HepG2 (cell line): Measurements from ENCODE around the gene USP1. TPM values are rescaled to one million over a fixed set of nuclear protein-coding genes. Genes with fewer than 3 reads are reported as not detected.

Experiments used
- CBX5 ChIP-seq: sonication (generic); formaldehyde crosslinking; IDR thresholded peaks from 2 replicates; pipeline ENCODE4 v1.4.0; 2020; ENCODE audit warnings: missing genetic modification reagents, borderline replicate concordance
- DNMT3B ChIP-seq: conservative IDR thresholded peaks from 2 replicates; pipeline ENCODE4 v1.6.1; 2016; ENCODE audit warnings: missing biosample characterization, control low read depth
- DR1 ChIP-seq: sonication (generic); formaldehyde crosslinking; IDR thresholded peaks from 2 replicates; pipeline ENCODE4 v1.8.0; 2021; ENCODE audit warnings: mild to moderate bottlenecking, missing genetic modification reagents, inconsistent platforms
- JUND ChIP-seq: sonication (generic); formaldehyde crosslinking; IDR thresholded peaks from 2 replicates; pipeline ENCODE4 v1.8.0; 2022; ENCODE audit warnings: mild to moderate bottlenecking, missing genetic modification reagents
- KDM5B ChIP-seq: sonication (generic); formaldehyde crosslinking; IDR thresholded peaks from 2 replicates; pipeline ENCODE4 v1.4.0; 2020; ENCODE audit warnings: missing genetic modification reagents, mild to moderate bottlenecking, borderline replicate concordance
- KLF11 ChIP-seq: IDR thresholded peaks from 2 replicates; pipeline ENCODE4 v1.6.1; 2016; ENCODE audit warnings: missing compliant biosample characterization
- MAZ ChIP-seq, 2 experiments: sonication (generic) in 1 of 2; formaldehyde crosslinking in 1 of 2; IDR thresholded peaks; 2 replicates each; pipeline versions ENCODE4 v1.5.0 to v1.6.1; 2012 to 2020; ENCODE audit warnings: low read depth in 2 of 2, mild to moderate bottlenecking in 2 of 2, borderline replicate concordance in 1 of 2, improper control_type of control experiment in 1 of 2, low read length in 1 of 2, missing genetic modification reagents in 1 of 2, moderate library complexity in 1 of 2
- NKX3-1 ChIP-seq: sonication (generic); formaldehyde crosslinking; IDR thresholded peaks from 2 replicates; pipeline ENCODE4 v1.5.0; 2020; ENCODE audit warnings: missing genetic modification reagents
- TEAD3 ChIP-seq: optimal IDR thresholded peaks from 2 replicates; pipeline ENCODE3; 2016; ENCODE audit warnings: borderline replicate concordance
- WIZ ChIP-seq: sonication (generic); formaldehyde crosslinking; IDR thresholded peaks from 2 replicates; pipeline ENCODE4 v1.5.1; 2020; ENCODE audit warnings: mild to moderate bottlenecking, missing genetic modification reagents
- ZFP36 ChIP-seq: fragments of 150-350 bp; IDR thresholded peaks from 2 replicates; pipeline ENCODE4 v1.6.1; 2018; ENCODE audit warnings: borderline replicate concordance, low read length, low read depth; ENCODE audit not compliant: partially characterized antibody
- ZNF234 ChIP-seq: sonication (generic); formaldehyde crosslinking; conservative IDR thresholded peaks from 2 replicates; pipeline ENCODE4 v1.5.1; 2020; ENCODE audit warnings: mild to moderate bottlenecking, missing genetic modification reagents
- ZNF431 ChIP-seq: sonication (generic); formaldehyde crosslinking; IDR thresholded peaks from 2 replicates; pipeline ENCODE4 v1.9.0; 2022; ENCODE audit warnings: missing genetic modification reagents, low read depth, mild to moderate bottlenecking, borderline replicate concordance
- ZNF546 ChIP-seq: sonication (generic); formaldehyde crosslinking; conservative IDR thresholded peaks from 2 replicates; pipeline ENCODE4 v1.8.1; 2023; ENCODE audit warnings: mild to moderate bottlenecking, missing genetic modification reagents
- ZNF660 ChIP-seq: sonication (generic); formaldehyde crosslinking; IDR thresholded peaks from 2 replicates; pipeline ENCODE4 v1.5.1; 2020; ENCODE audit warnings: mild to moderate bottlenecking, low read depth, missing genetic modification reagents, borderline replicate concordance
- ZNF883 ChIP-seq: sonication (generic); formaldehyde crosslinking; IDR thresholded peaks from 2 replicates; pipeline ENCODE4 v1.5.1; 2020; ENCODE audit warnings: mild to moderate bottlenecking, missing genetic modification reagents; ENCODE audit errors: not compliant biosample characterization
- polyA plus RNA-seq, 8 experiments: library from polyadenylated mRNA; depleted of rRNA in 3 of 8; stranded (reverse) in 7 of 8; unstranded in 1 of 8; fragments of >200 nt; fragmentation: Illumina TruSeq in 4 of 8; extraction: Trizol in 4 of 8; gene quantifications; 2 replicates each; pipeline versions ENCODE4 v1.2.1 to v1.2.3, GENCODE V29; 2011 to 2016; ENCODE audit warnings: low read depth in 4 of 8, missing spikeins in 1 of 8, mixed read lengths in 1 of 8; ENCODE audit not compliant: insufficient read depth in 1 of 8
- total RNA-seq, 5 experiments: library from RNA; depleted of rRNA; stranded (reverse); fragments of >200 nt; fragmentation: Illumina TruSeq; extraction: Trizol; gene quantifications; 2 replicates each; pipeline ENCODE4 v1.2.3, GENCODE V29; 2016; ENCODE audit warnings: low read depth in 1 of 5
- TF ChIP-seq, protein P1 (sequence below): sonication (generic); formaldehyde crosslinking; IDR thresholded peaks from 2 replicates; pipeline ENCODE4 v1.4.0; 2020; ENCODE audit warnings: missing genetic modification reagents
- TF ChIP-seq, protein P2 (sequence below): sonication (generic); formaldehyde crosslinking; IDR thresholded peaks from 2 replicates; pipeline ENCODE4 v1.5.0; 2020; ENCODE audit warnings: missing genetic modification reagents
- TF ChIP-seq, protein P3 (sequence below): sonication (generic); formaldehyde crosslinking; IDR thresholded peaks from 2 replicates; pipeline ENCODE4 v1.4.0; 2020; ENCODE audit warnings: missing genetic modification reagents
- TF ChIP-seq, protein P4 (sequence below): sonication (generic); formaldehyde crosslinking; IDR thresholded peaks from 2 replicates; pipeline ENCODE4 v1.5.0; 2020; ENCODE audit warnings: missing genetic modification reagents

Gene USP1
- total and polyA plus RNA-seq, 2 of the 13 experiments (the other 11 are each of a cell fraction or from before 2014, with no cell fraction given): 9.0 to 64.6 TPM

DNA sequence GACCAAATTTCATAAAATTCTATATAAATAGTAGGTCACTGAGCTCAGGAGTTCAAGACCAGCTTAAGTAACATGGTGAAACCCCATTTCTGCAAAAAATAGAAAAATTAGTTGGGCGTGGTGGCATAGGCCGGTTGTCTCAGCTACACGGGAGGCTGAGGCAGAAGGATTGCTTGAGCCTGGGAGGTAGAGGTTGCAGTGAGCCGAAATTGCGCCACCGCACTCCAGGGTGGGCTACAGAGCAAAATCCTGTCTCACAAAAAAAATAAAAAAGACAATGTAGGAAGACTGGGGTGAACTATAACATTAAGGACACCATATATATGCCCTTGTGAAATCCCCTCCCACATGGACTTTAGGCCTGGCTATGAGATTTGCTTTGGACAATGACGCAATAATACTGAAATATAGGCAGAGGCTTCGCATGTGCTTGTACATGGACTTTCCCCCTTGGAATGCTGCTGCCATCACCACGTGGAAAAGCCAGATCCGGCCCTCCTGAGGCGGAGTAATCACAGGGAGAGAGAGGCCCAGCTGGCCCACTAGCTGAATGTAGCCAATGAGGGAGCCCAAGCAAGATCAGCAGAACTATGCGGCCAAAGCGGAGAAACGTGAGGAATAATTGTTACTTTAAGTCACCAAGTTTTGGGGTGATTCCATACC is 13.1 kb upstream of the USP1 start (continued):
- no peak for TF ChIP-seq ZNF660 (CRISPR knock-in tag)
- TF ChIP-seq KDM5B (CRISPR knock-in tag): peak; percentile 75; the same call in 1 of the 2 replicates
- TF ChIP-seq, protein P1, sequence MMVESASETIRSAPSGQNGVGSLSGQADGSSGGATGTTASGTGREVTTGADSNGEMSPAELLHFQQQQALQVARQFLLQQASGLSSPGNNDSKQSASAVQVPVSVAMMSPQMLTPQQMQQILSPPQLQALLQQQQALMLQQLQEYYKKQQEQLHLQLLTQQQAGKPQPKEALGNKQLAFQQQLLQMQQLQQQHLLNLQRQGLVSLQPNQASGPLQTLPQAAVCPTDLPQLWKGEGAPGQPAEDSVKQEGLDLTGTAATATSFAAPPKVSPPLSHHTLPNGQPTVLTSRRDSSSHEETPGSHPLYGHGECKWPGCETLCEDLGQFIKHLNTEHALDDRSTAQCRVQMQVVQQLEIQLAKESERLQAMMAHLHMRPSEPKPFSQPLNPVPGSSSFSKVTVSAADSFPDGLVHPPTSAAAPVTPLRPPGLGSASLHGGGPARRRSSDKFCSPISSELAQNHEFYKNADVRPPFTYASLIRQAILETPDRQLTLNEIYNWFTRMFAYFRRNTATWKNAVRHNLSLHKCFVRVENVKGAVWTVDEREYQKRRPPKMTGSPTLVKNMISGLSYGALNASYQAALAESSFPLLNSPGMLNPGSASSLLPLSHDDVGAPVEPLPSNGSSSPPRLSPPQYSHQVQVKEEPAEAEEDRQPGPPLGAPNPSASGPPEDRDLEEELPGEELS: peak; percentile 62
- TF ChIP-seq ZNF883 (CRISPR knock-in tag): no peak
- TF ChIP-seq KLF11 (CRISPR knock-in tag): no peak
- TF ChIP-seq MAZ (IDR thresholded peaks at IDR 0.05; ENCODE audit: borderline replicate concordance, low read depth, low read length): peak; percentile 34; the same call in 1 of the 2 replicates
- peak; percentile 54; the same call in 1 of the 2 replicates for TF ChIP-seq MAZ (CRISPR knock-in tag; IDR thresholded peaks at IDR 0.05; ENCODE audit: low read depth)
- TF ChIP-seq ZNF546 (CRISPR knock-in tag): no peak
- TF ChIP-seq, protein P2, sequence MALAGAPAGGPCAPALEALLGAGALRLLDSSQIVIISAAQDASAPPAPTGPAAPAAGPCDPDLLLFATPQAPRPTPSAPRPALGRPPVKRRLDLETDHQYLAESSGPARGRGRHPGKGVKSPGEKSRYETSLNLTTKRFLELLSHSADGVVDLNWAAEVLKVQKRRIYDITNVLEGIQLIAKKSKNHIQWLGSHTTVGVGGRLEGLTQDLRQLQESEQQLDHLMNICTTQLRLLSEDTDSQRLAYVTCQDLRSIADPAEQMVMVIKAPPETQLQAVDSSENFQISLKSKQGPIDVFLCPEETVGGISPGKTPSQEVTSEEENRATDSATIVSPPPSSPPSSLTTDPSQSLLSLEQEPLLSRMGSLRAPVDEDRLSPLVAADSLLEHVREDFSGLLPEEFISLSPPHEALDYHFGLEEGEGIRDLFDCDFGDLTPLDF (CRISPR knock-in tag): peak; percentile 44; the same call in 1 of the 2 replicates
- peak; percentile 67 for TF ChIP-seq JUND (CRISPR knock-in tag)
- no peak for TF ChIP-seq ZNF431 (CRISPR knock-in tag)
- TF ChIP-seq, protein P3, sequence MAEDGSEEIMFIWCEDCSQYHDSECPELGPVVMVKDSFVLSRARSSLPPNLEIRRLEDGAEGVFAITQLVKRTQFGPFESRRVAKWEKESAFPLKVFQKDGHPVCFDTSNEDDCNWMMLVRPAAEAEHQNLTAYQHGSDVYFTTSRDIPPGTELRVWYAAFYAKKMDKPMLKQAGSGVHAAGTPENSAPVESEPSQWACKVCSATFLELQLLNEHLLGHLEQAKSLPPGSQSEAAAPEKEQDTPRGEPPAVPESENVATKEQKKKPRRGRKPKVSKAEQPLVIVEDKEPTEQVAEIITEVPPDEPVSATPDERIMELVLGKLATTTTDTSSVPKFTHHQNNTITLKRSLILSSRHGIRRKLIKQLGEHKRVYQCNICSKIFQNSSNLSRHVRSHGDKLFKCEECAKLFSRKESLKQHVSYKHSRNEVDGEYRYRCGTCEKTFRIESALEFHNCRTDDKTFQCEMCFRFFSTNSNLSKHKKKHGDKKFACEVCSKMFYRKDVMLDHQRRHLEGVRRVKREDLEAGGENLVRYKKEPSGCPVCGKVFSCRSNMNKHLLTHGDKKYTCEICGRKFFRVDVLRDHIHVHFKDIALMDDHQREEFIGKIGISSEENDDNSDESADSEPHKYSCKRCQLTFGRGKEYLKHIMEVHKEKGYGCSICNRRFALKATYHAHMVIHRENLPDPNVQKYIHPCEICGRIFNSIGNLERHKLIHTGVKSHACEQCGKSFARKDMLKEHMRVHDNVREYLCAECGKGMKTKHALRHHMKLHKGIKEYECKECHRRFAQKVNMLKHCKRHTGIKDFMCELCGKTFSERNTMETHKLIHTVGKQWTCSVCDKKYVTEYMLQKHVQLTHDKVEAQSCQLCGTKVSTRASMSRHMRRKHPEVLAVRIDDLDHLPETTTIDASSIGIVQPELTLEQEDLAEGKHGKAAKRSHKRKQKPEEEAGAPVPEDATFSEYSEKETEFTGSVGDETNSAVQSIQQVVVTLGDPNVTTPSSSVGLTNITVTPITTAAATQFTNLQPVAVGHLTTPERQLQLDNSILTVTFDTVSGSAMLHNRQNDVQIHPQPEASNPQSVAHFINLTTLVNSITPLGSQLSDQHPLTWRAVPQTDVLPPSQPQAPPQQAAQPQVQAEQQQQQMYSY: no peak
- peak; percentile 56; the same call in 1 of the 2 replicates for TF ChIP-seq DR1 (CRISPR knock-in tag)
- 0 out of 2 replicates have a peak, but pooled peaks have one; percentile 32 for TF ChIP-seq DNMT3B (CRISPR knock-in tag)
- TF ChIP-seq, protein P4, sequence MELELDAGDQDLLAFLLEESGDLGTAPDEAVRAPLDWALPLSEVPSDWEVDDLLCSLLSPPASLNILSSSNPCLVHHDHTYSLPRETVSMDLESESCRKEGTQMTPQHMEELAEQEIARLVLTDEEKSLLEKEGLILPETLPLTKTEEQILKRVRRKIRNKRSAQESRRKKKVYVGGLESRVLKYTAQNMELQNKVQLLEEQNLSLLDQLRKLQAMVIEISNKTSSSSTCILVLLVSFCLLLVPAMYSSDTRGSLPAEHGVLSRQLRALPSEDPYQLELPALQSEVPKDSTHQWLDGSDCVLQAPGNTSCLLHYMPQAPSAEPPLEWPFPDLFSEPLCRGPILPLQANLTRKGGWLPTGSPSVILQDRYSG: peak; percentile 80; the same call in 1 of the 2 replicates
- TF ChIP-seq NKX3-1 (CRISPR knock-in tag): no peak; the same call in 1 of the 2 replicates
- no peak for TF ChIP-seq WIZ
- peak; percentile 96 for TF ChIP-seq TEAD3
- no peak for TF ChIP-seq ZFP36
- TF ChIP-seq ZNF234: no peak
- TF ChIP-seq CBX5 (CRISPR knock-in tag): peak; percentile 87; the same call in 1 of the 2 replicates
